H9 (cell line): ENCODE results near the gene STARD10. TPM values are rescaled to one million over a fixed set of nuclear protein-coding genes. Genes with fewer than 3 reads are reported as not detected.

ENCODE experiments used
- DNase-seq: peaks from one replicate; pipeline ENCODE4 v3.0.0-alpha.2; 2017
- H2AFZ ChIP-seq: one replicate; pipeline ENCODE4 v1.6.1; 2013; ENCODE audit warnings: mild to moderate bottlenecking, low read length, control low read depth, moderate library complexity
- H2AK5ac ChIP-seq: 2 replicates; pipeline ENCODE4 v1.6.1; 2013; ENCODE audit warnings: low read length, control low read depth, mixed read lengths; ENCODE audit not compliant: insufficient read length
- H2BK120ac ChIP-seq: one replicate; pipeline ENCODE4 v1.6.1; 2013; ENCODE audit warnings: low read depth, mild to moderate bottlenecking, low read length, control low read depth, inconsistent platforms; ENCODE audit not compliant: poor library complexity, severe bottlenecking
- H2BK12ac ChIP-seq: 2 replicates; pipeline ENCODE4 v1.6.1; 2013; ENCODE audit warnings: low read length, control low read depth, mixed read lengths, low read depth; ENCODE audit not compliant: insufficient read length
- H2BK15ac ChIP-seq: 2 replicates; pipeline ENCODE4 v1.6.1; 2013; ENCODE audit warnings: low read depth, low read length, control low read depth
- H2BK20ac ChIP-seq: one replicate; pipeline ENCODE4 v1.6.1; 2013; ENCODE audit warnings: low read depth, mild to moderate bottlenecking, low read length, control low read depth, inconsistent platforms; ENCODE audit not compliant: poor library complexity, severe bottlenecking
- H2BK5ac ChIP-seq: 2 replicates; pipeline ENCODE4 v1.6.1; 2013; ENCODE audit warnings: low read length, control low read depth, mixed read lengths; ENCODE audit not compliant: insufficient read length
- H3K14ac ChIP-seq: 2 replicates; pipeline ENCODE4 v1.6.1; 2013; ENCODE audit warnings: low read length, control low read depth; ENCODE audit not compliant: insufficient read depth
- H3K18ac ChIP-seq: 2 replicates; pipeline ENCODE4 v1.6.1; 2013; ENCODE audit warnings: low read depth, mild to moderate bottlenecking, mixed read lengths, low read length, control low read depth; ENCODE audit not compliant: insufficient read length
- H3K23ac ChIP-seq: 2 replicates; pipeline ENCODE4 v1.6.1; 2013; ENCODE audit warnings: low read length, control low read depth, mixed read lengths, low read depth; ENCODE audit not compliant: insufficient read length
- H3K23me2 ChIP-seq: 2 replicates; pipeline ENCODE4 v1.6.1; 2013; ENCODE audit warnings: low read depth, mild to moderate bottlenecking, mixed read lengths, low read length, control low read depth; ENCODE audit not compliant: insufficient read length, poor library complexity, severe bottlenecking
- H3K27ac ChIP-seq: 2 replicates; pipeline ENCODE4 v1.5.1; 2013; ENCODE audit warnings: low read length, control low read depth, mixed read lengths, low read depth; ENCODE audit not compliant: insufficient read length
- H3K27me3 ChIP-seq: 2 replicates; pipeline ENCODE4 v1.6.1; 2013; ENCODE audit warnings: low read length, control low read depth, inconsistent platforms; ENCODE audit not compliant: insufficient read depth
- H3K4ac ChIP-seq: 2 replicates; pipeline ENCODE4 v1.6.1; 2013; ENCODE audit warnings: low read depth, mild to moderate bottlenecking, control low read depth, inconsistent platforms, low read length, moderate library complexity
- H3K4me1 ChIP-seq: 2 replicates; pipeline ENCODE4 v1.6.1; 2013; ENCODE audit warnings: low read length, control low read depth, inconsistent platforms; ENCODE audit not compliant: insufficient read depth
- H3K4me2 ChIP-seq: 2 replicates; pipeline ENCODE4 v1.6.1; 2013; ENCODE audit warnings: low read length, control low read depth, mixed read lengths; ENCODE audit not compliant: insufficient read length, insufficient read depth
- H3K56ac ChIP-seq: 2 replicates; pipeline ENCODE4 v1.6.1; 2013; ENCODE audit warnings: low read depth, mild to moderate bottlenecking, mixed read lengths, low read length, control low read depth; ENCODE audit not compliant: insufficient read length
- H3K79me1 ChIP-seq: 2 replicates; pipeline ENCODE4 v1.6.1; 2013; ENCODE audit warnings: low read depth, mild to moderate bottlenecking, moderate library complexity, low read length, control low read depth, inconsistent platforms; ENCODE audit not compliant: insufficient read depth, poor library complexity, severe bottlenecking
- H3K79me2 ChIP-seq: 2 replicates; pipeline ENCODE4 v1.6.1; 2013; ENCODE audit warnings: low read length, control low read depth, inconsistent platforms; ENCODE audit not compliant: insufficient read depth
- H3K9ac ChIP-seq: 2 replicates; pipeline ENCODE4 v1.6.1; 2013; ENCODE audit warnings: low read length, control low read depth, mixed read lengths; ENCODE audit not compliant: insufficient read length; ENCODE audit errors: extremely low read depth
- H3K9me3 ChIP-seq: one replicate; pipeline ENCODE4 v1.6.1; 2013; ENCODE audit warnings: low read depth, low read length, inconsistent platforms; ENCODE audit not compliant: control insufficient read depth
- H3T11ph ChIP-seq: one replicate; pipeline ENCODE4 v1.6.1; 2013; ENCODE audit warnings: mild to moderate bottlenecking, low read length, control low read depth, inconsistent platforms
- H4K20me1 ChIP-seq: one replicate; pipeline ENCODE4 v1.6.1; 2013; ENCODE audit not compliant: control insufficient read depth, insufficient read length, insufficient read depth
- H4K5ac ChIP-seq: 2 replicates; pipeline ENCODE4 v1.6.1; 2013; ENCODE audit warnings: low read depth, mild to moderate bottlenecking, mixed read lengths, low read length, control low read depth; ENCODE audit not compliant: insufficient read length
- H4K8ac ChIP-seq: replicated peaks from 2 replicates; pipeline ENCODE4 v1.6.1; 2013; ENCODE audit warnings: low read length, control low read depth, mixed read lengths, low read depth; ENCODE audit not compliant: insufficient read length
- H4K91ac ChIP-seq: 2 replicates; pipeline ENCODE4 v1.6.1; 2013; ENCODE audit warnings: low read depth, mild to moderate bottlenecking, moderate library complexity, mixed read lengths, low read length, control low read depth; ENCODE audit not compliant: insufficient read length
- H3K27ac Mint-ChIP-seq, 3 experiments: 2 replicates in 2 of 3; 3 replicates in 1 of 3; pipeline ENCODE4 v1.8.0; 2020 to 2021; ENCODE audit warnings: mixed read lengths in 3 of 3, mild to moderate bottlenecking in 1 of 3, moderate library complexity in 1 of 3
- H3K27me3 Mint-ChIP-seq: 2 replicates; pipeline ENCODE4 v1.8.0; 2021; ENCODE audit warnings: low read depth, mild to moderate bottlenecking, moderate library complexity, mixed read lengths
- H3K36me3 Mint-ChIP-seq, 3 experiments: 2 replicates in 2 of 3; 3 replicates in 1 of 3; pipeline ENCODE4 v1.8.0; 2020 to 2021; ENCODE audit warnings: low read depth in 3 of 3, mixed read lengths in 3 of 3; ENCODE audit not compliant: insufficient read depth in 1 of 3
- H3K4me1 Mint-ChIP-seq, 2 experiments: 2 replicates each; pipeline ENCODE4 v1.8.0; 2020; ENCODE audit warnings: mixed read lengths in 2 of 2
- H3K4me3 Mint-ChIP-seq, 2 experiments: 2 replicates in 1 of 2; 3 replicates in 1 of 2; pipeline ENCODE4 v1.8.0; 2020 to 2021; ENCODE audit warnings: mild to moderate bottlenecking in 2 of 2, mixed read lengths in 2 of 2, moderate library complexity in 1 of 2
- H3K9me3 Mint-ChIP-seq, 2 experiments: 2 replicates in 1 of 2; 3 replicates in 1 of 2; pipeline ENCODE4 v1.8.0; 2020; ENCODE audit warnings: mild to moderate bottlenecking in 2 of 2, mixed read lengths in 2 of 2, moderate library complexity in 1 of 2
- CTCF ChIP-seq: fragments of 200-600 bp; sonication (generic); conservative IDR thresholded peaks from 3 replicates; pipeline ENCODE4 v1.8.0; 2021; ENCODE audit warnings: antibody characterized with exemption, mild to moderate bottlenecking
- WGBS: extraction: QIAGEN DNeasy Blood & Tissue Kit; methylation state at CpG from one replicate; pipeline ENCODE4 v1.1.7; 2013; ENCODE audit warnings: missing lambda C conversion rate, low lambda C conversion rate, mixed read lengths; ENCODE audit not compliant: insufficient read length; ENCODE audit errors: extremely low coverage; 5-methylcytosine and 5-hydroxymethylcytosine counted together
- total RNA-seq: library from RNA; stranded (reverse); gene quantifications from 2 replicates; pipeline ENCODE4 v1.2.1, GENCODE V29; 2021

The STARD10 gene
- total RNA-seq, 1 experiment from 2014 or later, result 24.4 TPM

GRCh38 chr11:72716290-72716689 is 77.6 kb downstream of the STARD10 start:
- Histone ChIP-seq H2BK15ac (no peak overlapping the region), H3K23ac (no peak overlapping the region), H3K4ac (no peak overlapping the region), H3K14ac (no peak overlapping the region), H3K4me2 (no peak overlapping the region), H3K56ac (no peak overlapping the region), H2AFZ (no peak overlapping the region), H3K27ac (no peak overlapping the region), H2BK12ac (no peak overlapping the region), H4K8ac (no peak overlapping the region), H4K20me1 (no peaks in the 10 kb centered on the region), H3K9me3 (no peaks in the 10 kb centered on the region), H3K79me2 (no peaks in the 10 kb centered on the region; the same call in 1 of the 2 replicates), H2BK120ac (no peak overlapping the region), H3K4me1 (no peaks in the 10 kb centered on the region), H3K9ac (no peak overlapping the region), H4K5ac (no peak overlapping the region), H4K91ac (no peak overlapping the region), H3K27me3 (no peaks in the 10 kb centered on the region), H3K79me1 (peaks cover 4% of the 10 kb centered on the region), H3K18ac (no peak overlapping the region), H3T11ph (no peak overlapping the region), H2BK20ac (no peak overlapping the region), H3K23me2 (no peaks in the 10 kb centered on the region), H2BK5ac (no peak overlapping the region), H2AK5ac (no peak overlapping the region)
- DNase-seq, result no peak
- Mint-ChIP-seq H3K4me3 (no peak overlapping the region), H3K27me3 (no peaks in the 10 kb centered on the region), H3K9me3 (no peaks in the 10 kb centered on the region), H3K27ac (peak overlapping the region in 1 of 3 experiments; percentile 58; a peak in 1 of 7 replicates), H3K36me3 (peaks cover 0 to 17% (median 6%) of the 10 kb centered on the region in 3 experiments; a peak in 3 of 7 replicates), H3K4me1 (peaks cover 5 to 22% of the 10 kb centered on the region in 2 experiments)
- no CpG with 5 or more reads among the region's 7 CpGs for WGBS
- no peak for TF ChIP-seq CTCF
